Nephron progenitor cell (in vitro differentiated cells): ENCODE results near the gene THSD8.

Experiments
- DNase-seq: peaks from one replicate; pipeline ENCODE4 v3.0.0; 2021
- H3K27ac Mint-ChIP-seq: 2 replicates; pipeline ENCODE4 v1.8.0; 2021; ENCODE audit warnings: mild to moderate bottlenecking, moderate library complexity, mixed read lengths
- H3K27me3 Mint-ChIP-seq: 2 replicates; pipeline ENCODE4 v1.8.0; 2021; ENCODE audit warnings: mild to moderate bottlenecking, low read depth, mixed read lengths; ENCODE audit not compliant: poor library complexity
- H3K36me3 Mint-ChIP-seq: 2 replicates; pipeline ENCODE4 v1.8.0; 2021; ENCODE audit warnings: low read depth, mixed read lengths
- H3K4me1 Mint-ChIP-seq: 2 replicates; pipeline ENCODE4 v1.8.0; 2021; ENCODE audit warnings: mixed read lengths
- H3K4me3 Mint-ChIP-seq: 2 replicates; pipeline ENCODE4 v1.8.0; 2021; ENCODE audit warnings: mild to moderate bottlenecking, moderate library complexity, mixed read lengths
- H3K9me3 Mint-ChIP-seq: 2 replicates; pipeline ENCODE4 v1.8.0; 2021; ENCODE audit warnings: mild to moderate bottlenecking, moderate library complexity, mixed read lengths
- CTCF ChIP-seq: fragments of 200-600 bp; sonication (generic); IDR thresholded peaks from 2 replicates; pipeline ENCODE4 v1.5.0; 2021; ENCODE audit warnings: antibody characterized with exemption

The THSD8 gene

DNA sequence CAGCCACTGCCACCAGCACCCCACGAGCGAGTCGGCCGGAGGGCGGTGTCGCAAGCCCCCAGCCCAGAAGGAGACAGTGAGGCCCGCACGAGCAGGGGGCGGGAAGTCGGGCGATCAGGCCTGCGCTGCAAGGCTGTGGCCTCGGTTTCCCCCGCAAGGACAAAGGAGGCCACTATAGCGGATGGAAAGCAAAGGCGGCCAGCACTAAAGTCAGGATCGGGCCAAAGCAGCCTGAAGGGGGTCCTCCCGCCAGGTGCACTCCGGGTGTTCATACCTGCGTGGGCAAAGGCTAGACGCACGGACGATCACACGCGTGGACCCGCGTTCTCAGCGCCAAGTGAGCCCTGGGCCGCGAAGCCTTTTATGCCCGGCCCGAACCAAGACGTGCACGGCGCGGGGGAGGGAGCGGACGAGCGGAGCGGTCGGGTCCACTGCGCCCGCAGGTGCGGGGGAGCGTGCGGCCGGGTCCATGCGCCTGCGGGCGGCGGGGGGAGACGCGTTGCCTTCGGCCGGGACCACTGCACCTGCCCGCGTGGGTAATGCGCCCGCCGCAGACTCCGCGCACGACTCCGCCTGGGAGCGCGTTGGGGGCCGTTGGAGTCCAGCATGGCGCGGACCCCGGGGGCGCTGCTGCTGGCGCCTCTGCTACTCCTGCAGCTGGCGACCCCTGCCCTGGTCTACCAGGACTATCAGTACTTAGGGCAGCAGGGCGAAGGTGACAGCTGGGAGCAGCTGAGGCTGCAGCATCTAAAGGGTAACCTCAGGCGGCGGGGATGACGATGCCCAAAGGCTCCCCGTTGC is at the start of gene THSD8, which contains the start of gene PRDX2:
Gene THSD8 (plus strand): TSS at position 604 of the 801 bp plus-strand sequence. CDS start 3 bp downstream, at position 607.
Gene PRDX2 (minus strand): TSS at position 335 of the 801 bp plus-strand sequence. CDS start 539 bp downstream, outside the sequence.
- H3K27ac Mint-ChIP-seq: peak within 1 kb of the TSS; percentile 61
- peak within 1 kb of the TSS; percentile 90 for H3K4me3 Mint-ChIP-seq
- peaks cover 30% of the 10 kb centered on the region for H3K4me1 Mint-ChIP-seq
- no peaks in the 10 kb centered on the region for H3K9me3 Mint-ChIP-seq
- peaks cover 27% of the 10 kb centered on the region for H3K36me3 Mint-ChIP-seq
- no peak for TF ChIP-seq CTCF
- no peaks in the 10 kb centered on the region for H3K27me3 Mint-ChIP-seq
- peak; percentile 88 for DNase-seq

DNA sequence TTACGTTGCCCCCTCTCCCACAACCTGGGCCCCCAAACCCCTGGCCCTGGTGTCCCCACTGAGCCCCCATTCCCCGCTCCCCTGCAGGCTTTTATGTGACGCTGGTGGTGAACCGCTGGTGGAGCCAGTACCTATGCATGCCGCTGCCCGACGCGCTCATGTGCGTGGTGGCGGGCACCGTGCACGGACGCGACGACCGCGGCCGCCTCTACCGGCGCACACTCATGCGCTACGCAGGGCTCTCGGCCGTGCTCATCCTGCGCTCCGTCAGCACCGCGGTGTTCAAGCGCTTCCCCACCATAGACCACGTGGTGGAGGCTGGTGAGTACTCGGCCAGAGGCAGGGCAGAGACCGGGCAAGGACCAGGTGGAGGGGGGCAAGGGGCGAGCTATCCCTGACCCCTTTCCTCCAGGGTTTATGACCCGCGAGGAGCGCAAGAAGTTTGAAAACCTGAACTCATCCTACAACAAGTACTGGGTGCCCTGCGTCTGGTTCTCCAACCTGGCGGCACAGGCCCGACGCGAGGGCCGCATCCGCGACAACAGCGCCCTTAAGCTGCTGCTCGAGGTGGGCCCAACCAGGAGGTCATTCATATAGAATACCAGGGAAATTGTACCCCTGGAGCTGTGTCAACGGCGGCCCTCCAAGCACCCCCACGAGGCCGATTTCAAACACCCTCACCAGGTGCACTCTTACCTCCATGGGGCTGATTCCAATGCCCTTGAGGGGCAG is 47.2 kb upstream of the THSD8 start:
- no peak for TF ChIP-seq CTCF
- Mint-ChIP-seq H3K9me3 (no peaks in the 10 kb centered on the region), H3K27me3 (peaks cover 69% of the 10 kb centered on the region), H3K4me1 (peaks cover 8% of the 10 kb centered on the region), H3K36me3 (no peaks in the 10 kb centered on the region), H3K4me3 (no peak overlapping the region), H3K27ac (no peak overlapping the region)
- no peak for DNase-seq

DNA sequence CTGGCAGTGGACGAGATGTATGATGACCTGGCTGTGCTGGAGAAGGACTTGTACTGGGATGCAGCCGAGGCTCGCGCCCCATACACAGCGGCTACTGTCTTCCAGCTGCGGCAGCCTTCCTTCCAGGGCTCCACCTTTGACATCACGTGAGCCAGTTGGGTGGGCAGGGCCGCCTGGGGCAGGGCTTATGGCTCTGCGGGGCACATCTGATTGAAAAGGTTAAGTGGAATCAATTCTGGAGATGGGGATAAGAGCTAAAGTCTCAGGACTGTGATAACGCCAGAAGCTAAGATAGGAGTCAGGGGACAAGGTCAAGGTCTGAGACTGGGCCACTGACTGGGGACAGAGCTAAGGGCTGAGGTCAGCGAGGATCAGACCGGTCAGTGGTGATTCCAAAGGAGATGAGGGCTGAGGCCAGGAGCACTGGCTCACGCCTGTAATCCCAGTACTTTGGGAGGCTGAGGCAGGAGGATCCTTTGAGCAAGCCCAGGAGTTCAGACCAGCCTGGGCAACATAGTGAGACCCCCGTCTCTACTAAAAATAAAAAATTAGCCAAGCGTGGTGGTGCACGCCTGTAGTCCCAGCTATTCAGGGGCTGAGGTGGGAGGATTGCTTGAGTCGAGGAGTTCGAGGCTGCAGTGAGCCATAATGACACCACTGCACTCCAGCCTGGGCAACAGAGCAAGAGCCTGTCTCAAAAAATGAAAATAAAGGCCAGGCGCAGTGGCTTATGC is 45.6 kb upstream of the THSD8 start:
- Mint-ChIP-seq H3K9me3 (peaks cover 7% of the 10 kb centered on the region), H3K4me3 (no peak overlapping the region), H3K4me1 (peaks cover 5% of the 10 kb centered on the region), H3K36me3 (peaks cover 5% of the 10 kb centered on the region), H3K27me3 (peaks cover 52% of the 10 kb centered on the region), H3K27ac (no peak overlapping the region)
- no peak for TF ChIP-seq CTCF
- DNase-seq: no peak

DNA sequence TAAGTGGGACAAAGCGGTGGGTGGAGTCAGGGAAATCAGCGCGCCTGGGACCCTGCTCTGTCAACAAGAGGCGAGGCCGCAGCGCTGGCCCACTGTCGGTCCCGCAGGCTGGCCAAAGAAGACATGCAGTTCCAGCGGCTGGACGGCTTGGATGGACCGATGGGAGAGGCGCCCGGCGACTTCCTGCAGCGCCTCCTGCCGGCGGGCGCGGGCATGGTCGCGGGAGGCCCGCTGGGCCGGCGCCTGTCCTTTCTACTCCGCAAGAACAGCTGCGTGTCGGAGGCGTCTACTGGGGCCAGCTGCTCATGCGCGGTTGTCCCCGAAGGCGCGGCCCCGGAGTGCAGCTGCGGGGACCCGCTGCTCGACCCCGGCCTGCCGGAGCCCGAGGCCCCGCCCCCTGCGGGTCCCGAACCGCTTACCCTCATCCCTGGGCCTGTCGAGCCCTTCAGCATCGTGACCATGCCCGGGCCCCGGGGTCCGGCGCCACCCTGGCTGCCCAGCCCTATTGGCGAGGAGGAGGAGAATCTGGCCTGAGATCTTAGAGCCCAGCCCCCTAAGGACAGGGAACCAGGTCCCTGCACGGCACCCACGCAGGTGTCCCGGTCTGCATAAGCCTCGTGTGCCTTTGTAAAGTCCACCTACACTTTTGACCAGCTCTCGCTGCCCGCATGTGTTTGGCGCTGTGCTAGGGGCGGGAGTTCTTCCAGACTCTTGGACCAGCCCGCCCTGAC is 44.2 kb upstream of the THSD8 start:
- Mint-ChIP-seq H3K4me1 (peaks cover 5% of the 10 kb centered on the region), H3K4me3 (peak overlapping the region; percentile 71), H3K36me3 (peaks cover 17% of the 10 kb centered on the region), H3K27me3 (peaks cover 38% of the 10 kb centered on the region), H3K27ac (no peak overlapping the region), H3K9me3 (peaks cover 14% of the 10 kb centered on the region)
- DNase-seq: peak; percentile 87
- peak; percentile 92 for TF ChIP-seq CTCF

DNA sequence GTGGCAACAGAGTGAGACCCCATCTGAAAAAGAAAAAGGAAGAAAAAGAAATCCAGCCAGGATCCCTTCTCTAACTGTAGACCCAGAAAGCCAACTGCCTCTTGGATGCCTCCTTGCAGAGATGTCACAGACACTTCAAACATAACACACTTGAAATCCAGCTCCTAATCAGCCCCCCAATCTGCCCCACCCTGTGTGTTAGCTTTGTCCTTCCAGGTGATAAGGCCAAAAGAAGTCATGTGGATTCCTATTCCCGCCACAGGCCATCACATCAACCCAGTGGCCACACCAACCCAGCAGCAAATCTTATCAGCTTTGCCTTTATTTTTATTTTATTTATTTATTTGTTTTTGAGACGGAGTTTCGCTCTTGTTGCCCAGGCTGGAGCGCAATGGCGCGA is 42.2 kb upstream of the THSD8 start:
- no peak for TF ChIP-seq CTCF
- Mint-ChIP-seq H3K4me1 (peaks cover 5% of the 10 kb centered on the region), H3K4me3 (no peak overlapping the region), H3K9me3 (peaks cover 14% of the 10 kb centered on the region), H3K27me3 (peaks cover 22% of the 10 kb centered on the region), H3K36me3 (peaks cover 32% of the 10 kb centered on the region), H3K27ac (no peak overlapping the region)
- no peak for DNase-seq
